ENCODE data around the gene KCNMA1.
"Not testable (repeated sequence)": the region's sequence is repeated elsewhere in the genome, so short reads cannot be mapped to it uniquely, and the experiment has no call there.

The KCNMA1 gene

DNA sequence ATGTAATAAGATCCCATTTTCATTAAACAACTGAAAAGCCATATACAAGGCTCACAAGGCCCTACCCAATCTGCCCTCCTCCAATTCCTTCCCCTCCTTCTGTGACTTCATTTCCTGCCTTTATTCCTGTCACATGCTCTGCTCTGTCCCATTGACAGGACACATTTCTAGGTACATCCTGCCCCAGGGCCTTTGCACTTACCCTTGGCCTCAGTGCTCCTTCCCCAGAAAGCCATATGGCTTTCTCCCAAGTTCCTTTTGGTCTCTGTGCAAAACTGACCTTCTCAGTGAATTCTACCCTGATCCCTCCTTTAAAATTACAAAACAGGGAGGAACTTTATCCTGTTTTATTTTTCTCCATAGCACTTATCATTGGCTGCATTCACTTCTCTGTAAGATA is 40.0 kb downstream of the KCNMA1 start:
- Mint-ChIP-seq H3K4me1 (ENCODE audit: low read depth) (no peaks in the 10 kb centered on the region), H3K27ac (no peak overlapping the region), H3K36me3 (ENCODE audit: low read depth) (no peaks in the 10 kb centered on the region), H3K27me3 (ENCODE audit: low read depth) (peaks cover 5% of the 10 kb centered on the region), H3K9me3 (no peaks in the 10 kb centered on the region), H3K4me3 (no peak overlapping the region)

DNA sequence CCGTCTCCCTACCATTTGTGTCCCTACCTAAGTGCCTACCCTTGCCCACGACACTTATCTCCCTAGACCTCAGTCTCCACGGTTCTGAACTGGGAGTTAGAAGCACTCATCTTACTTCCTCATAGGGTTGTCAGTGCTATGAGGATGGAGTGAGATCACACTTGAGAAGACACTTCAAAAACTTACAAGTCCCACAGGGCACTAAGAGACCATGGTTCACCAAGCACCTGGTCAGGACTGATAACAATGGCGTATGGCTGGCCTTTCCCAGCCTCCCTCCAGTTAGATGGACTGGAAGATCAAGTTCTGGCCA is 43.2 kb downstream of the KCNMA1 start:
- no peaks in the 10 kb centered on the region for H3K9me3 Mint-ChIP-seq
- H3K4me3 Mint-ChIP-seq: no peak overlapping the region
- H3K4me1 Mint-ChIP-seq (ENCODE audit: low read depth): no peaks in the 10 kb centered on the region
- H3K27me3 Mint-ChIP-seq (ENCODE audit: low read depth): no peaks in the 10 kb centered on the region
- H3K36me3 Mint-ChIP-seq (ENCODE audit: low read depth): no peaks in the 10 kb centered on the region
- no peak overlapping the region for H3K27ac Mint-ChIP-seq

- no peaks in the 10 kb centered on the region for H3K27me3 Mint-ChIP-seq (ENCODE audit: low read depth)
- H3K4me3 Mint-ChIP-seq: no peak overlapping the region
- H3K4me1 Mint-ChIP-seq (ENCODE audit: low read depth): no peaks in the 10 kb centered on the region
- no peaks in the 10 kb centered on the region for H3K36me3 Mint-ChIP-seq (ENCODE audit: low read depth)
- no peak overlapping the region for H3K27ac Mint-ChIP-seq
- no peaks in the 10 kb centered on the region for H3K9me3 Mint-ChIP-seq
Observed at GRCh38 chr10:77593771-77594470, 43.7 kb downstream of the KCNMA1 start.

GRCh38 chr10:77592946-77593636 is 44.5 kb downstream of the KCNMA1 start:
- Mint-ChIP-seq H3K9me3 (no peaks in the 10 kb centered on the region), H3K27ac (no peak overlapping the region), H3K36me3 (ENCODE audit: low read depth) (no peaks in the 10 kb centered on the region), H3K4me1 (ENCODE audit: low read depth) (no peaks in the 10 kb centered on the region), H3K27me3 (ENCODE audit: low read depth) (no peaks in the 10 kb centered on the region), H3K4me3 (no peak overlapping the region)

GRCh38 chr10:77592510-77592909 is 45.1 kb downstream of the KCNMA1 start:
- no peaks in the 10 kb centered on the region for H3K36me3 Mint-ChIP-seq (ENCODE audit: low read depth)
- no peaks in the 10 kb centered on the region for H3K27me3 Mint-ChIP-seq (ENCODE audit: low read depth)
- no peaks in the 10 kb centered on the region for H3K9me3 Mint-ChIP-seq
- H3K4me3 Mint-ChIP-seq: no peak overlapping the region
- H3K4me1 Mint-ChIP-seq (ENCODE audit: low read depth): no peaks in the 10 kb centered on the region
- H3K27ac Mint-ChIP-seq: no peak overlapping the region

GRCh38 chr10:77591238-77591880 is 46.2 kb downstream of the KCNMA1 start:
- no peaks in the 10 kb centered on the region for H3K4me1 Mint-ChIP-seq (ENCODE audit: low read depth)
- no peak overlapping the region for H3K4me3 Mint-ChIP-seq
- H3K27ac Mint-ChIP-seq: no peak overlapping the region
- no peaks in the 10 kb centered on the region for H3K9me3 Mint-ChIP-seq
- H3K36me3 Mint-ChIP-seq (ENCODE audit: low read depth): no peaks in the 10 kb centered on the region
- no peaks in the 10 kb centered on the region for H3K27me3 Mint-ChIP-seq (ENCODE audit: low read depth)

- H3K36me3 Mint-ChIP-seq (ENCODE audit: low read depth): no peaks in the 10 kb centered on the region
Observed at GRCh38 chr10:77590344-77591237, 47.0 kb downstream of the KCNMA1 start.

GRCh38 chr10:77589703-77590102 is 47.9 kb downstream of the KCNMA1 start:
- H3K36me3 Mint-ChIP-seq (ENCODE audit: low read depth); H3K9me3 Mint-ChIP-seq; H3K4me3 Mint-ChIP-seq; H3K27ac Mint-ChIP-seq; H3K4me1 Mint-ChIP-seq (ENCODE audit: low read depth); H3K27me3 Mint-ChIP-seq (ENCODE audit: low read depth): not testable (repeated sequence)

More at GRCh38 chr10:77590344-77591237, 47.0 kb downstream of the KCNMA1 start:
- no peaks in the 10 kb centered on the region for H3K4me1 Mint-ChIP-seq (ENCODE audit: low read depth)
- no peaks in the 10 kb centered on the region for H3K9me3 Mint-ChIP-seq
- H3K27me3 Mint-ChIP-seq (ENCODE audit: low read depth): no peaks in the 10 kb centered on the region
- H3K4me3 Mint-ChIP-seq: no peak overlapping the region
- no peak overlapping the region for H3K27ac Mint-ChIP-seq

DNA sequence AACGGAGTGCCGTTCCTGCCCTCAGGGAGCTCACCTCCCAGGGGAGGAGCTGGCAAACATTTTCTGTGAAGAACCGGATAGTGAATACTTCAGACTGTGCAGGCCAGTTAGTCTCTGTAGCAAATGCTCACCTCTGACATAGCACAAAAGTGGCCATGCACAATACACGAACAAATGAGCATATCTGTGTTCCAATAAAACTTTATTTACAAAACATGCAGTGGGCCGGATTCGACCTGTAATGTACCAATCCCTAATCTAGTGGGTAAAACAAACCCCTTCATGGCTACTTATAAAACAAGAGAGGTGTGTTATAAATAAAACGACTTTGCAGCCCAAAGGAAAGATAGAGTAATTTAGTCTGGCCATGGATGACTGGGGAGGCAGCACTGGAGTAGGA is 48.7 kb downstream of the KCNMA1 start:
- no peak overlapping the region for H3K27ac Mint-ChIP-seq
- H3K9me3 Mint-ChIP-seq: no peaks in the 10 kb centered on the region
- H3K36me3 Mint-ChIP-seq (ENCODE audit: low read depth): no peaks in the 10 kb centered on the region
- no peak overlapping the region for H3K4me3 Mint-ChIP-seq
- H3K27me3 Mint-ChIP-seq (ENCODE audit: low read depth): no peaks in the 10 kb centered on the region
- no peaks in the 10 kb centered on the region for H3K4me1 Mint-ChIP-seq (ENCODE audit: low read depth)

DNA sequence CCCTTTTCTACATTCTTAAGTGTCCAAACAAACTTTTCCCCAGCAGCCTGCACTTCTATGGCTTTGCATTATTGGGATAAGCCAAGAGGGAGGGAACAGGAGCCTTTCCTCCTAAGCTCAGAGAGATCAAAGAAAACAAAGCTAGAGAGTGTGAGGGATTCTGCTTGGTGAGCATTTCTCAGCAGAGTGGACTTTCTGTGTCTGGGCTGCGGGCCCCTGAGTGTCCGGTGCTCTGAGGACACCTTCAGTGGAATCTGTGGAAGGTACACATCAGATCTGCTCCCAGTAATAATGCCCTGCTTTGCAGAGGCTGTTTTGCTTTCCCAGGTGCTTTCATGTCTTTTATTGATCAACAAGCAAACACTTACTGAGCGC is 50.2 kb downstream of the KCNMA1 start:
- H3K36me3 Mint-ChIP-seq (ENCODE audit: low read depth): no peaks in the 10 kb centered on the region
- H3K9me3 Mint-ChIP-seq: no peaks in the 10 kb centered on the region
- no peak overlapping the region for H3K4me3 Mint-ChIP-seq
- no peaks in the 10 kb centered on the region for H3K27me3 Mint-ChIP-seq (ENCODE audit: low read depth)
- no peak overlapping the region for H3K27ac Mint-ChIP-seq
- peaks cover 4% of the 10 kb centered on the region for H3K4me1 Mint-ChIP-seq (ENCODE audit: low read depth)

DNA sequence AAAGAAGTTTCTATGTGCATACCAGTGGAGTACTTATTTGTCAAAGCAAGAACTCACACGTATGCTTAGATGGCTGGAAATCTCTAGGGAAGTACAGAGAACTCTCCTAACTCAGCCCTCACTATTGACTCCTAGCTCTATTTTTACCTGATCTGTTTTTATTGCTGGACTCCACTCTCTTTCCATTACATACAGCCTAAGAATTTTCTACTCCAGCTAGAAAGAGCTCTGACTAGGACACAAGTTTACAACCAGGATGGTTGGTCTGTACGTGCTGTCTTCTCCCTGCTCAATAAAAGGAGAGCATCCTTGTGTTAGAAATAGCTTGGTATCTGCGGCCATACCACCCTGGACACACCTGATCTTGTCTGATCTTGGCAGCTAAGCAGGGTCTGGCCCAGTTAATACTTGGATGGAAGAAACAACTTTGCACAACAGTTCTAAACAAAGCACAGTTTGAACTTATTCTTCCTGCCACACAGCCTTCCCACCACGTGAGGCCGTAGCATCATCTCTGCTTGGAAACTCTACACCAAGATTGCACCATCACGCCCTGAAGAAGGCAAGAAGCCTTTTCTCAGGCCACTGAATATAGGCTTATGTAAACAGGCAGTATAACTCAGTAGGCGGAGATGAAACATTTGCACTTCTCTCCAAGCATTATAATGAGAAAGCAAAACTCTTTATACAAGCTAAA is 50.7 kb downstream of the KCNMA1 start:
- Mint-ChIP-seq H3K27me3 (ENCODE audit: low read depth) (no peaks in the 10 kb centered on the region), H3K9me3 (no peaks in the 10 kb centered on the region), H3K4me3 (no peak overlapping the region), H3K36me3 (ENCODE audit: low read depth) (no peaks in the 10 kb centered on the region), H3K27ac (no peak overlapping the region), H3K4me1 (ENCODE audit: low read depth) (peaks cover 4% of the 10 kb centered on the region)

GRCh38 chr10:77584938-77585337 is 52.7 kb downstream of the KCNMA1 start:
- Mint-ChIP-seq H3K36me3 (ENCODE audit: low read depth) (no peaks in the 10 kb centered on the region), H3K9me3 (no peaks in the 10 kb centered on the region), H3K27me3 (ENCODE audit: low read depth) (no peaks in the 10 kb centered on the region), H3K4me1 (ENCODE audit: low read depth) (peaks cover 4% of the 10 kb centered on the region), H3K27ac (no peak overlapping the region), H3K4me3 (no peak overlapping the region)

GRCh38 chr10:77583527-77583926 is 54.1 kb downstream of the KCNMA1 start:
- no peaks in the 10 kb centered on the region for H3K36me3 Mint-ChIP-seq (ENCODE audit: low read depth)
- peaks cover 4% of the 10 kb centered on the region for H3K4me1 Mint-ChIP-seq (ENCODE audit: low read depth)
- no peaks in the 10 kb centered on the region for H3K9me3 Mint-ChIP-seq
- no peaks in the 10 kb centered on the region for H3K27me3 Mint-ChIP-seq (ENCODE audit: low read depth)
- no peak overlapping the region for H3K27ac Mint-ChIP-seq
- H3K4me3 Mint-ChIP-seq: no peak overlapping the region

DNA sequence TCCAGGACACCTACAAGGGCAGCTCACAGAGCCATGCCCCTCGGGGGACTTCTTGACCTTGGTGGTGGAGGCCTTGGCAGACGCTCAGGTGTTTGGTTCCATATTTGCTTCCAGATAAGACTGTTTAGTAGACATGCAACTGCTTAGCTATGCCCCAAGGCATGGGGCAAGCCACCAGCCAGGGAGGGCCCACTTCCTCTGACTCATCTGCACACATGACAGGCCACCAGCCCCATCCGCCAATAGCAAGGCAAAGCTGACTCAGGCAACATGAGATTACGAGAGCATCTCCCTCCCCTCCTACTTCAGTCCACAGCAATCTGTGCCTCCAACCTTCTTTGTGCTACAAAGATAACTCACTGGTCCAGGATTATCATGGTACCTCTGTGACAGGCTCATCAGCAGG is 54.9 kb downstream of the KCNMA1 start:
- peaks cover 4% of the 10 kb centered on the region for H3K4me1 Mint-ChIP-seq (ENCODE audit: low read depth)
- no peaks in the 10 kb centered on the region for H3K27me3 Mint-ChIP-seq (ENCODE audit: low read depth)
- no peaks in the 10 kb centered on the region for H3K9me3 Mint-ChIP-seq
- H3K36me3 Mint-ChIP-seq (ENCODE audit: low read depth): no peaks in the 10 kb centered on the region
- H3K4me3 Mint-ChIP-seq: no peak overlapping the region
- no peak overlapping the region for H3K27ac Mint-ChIP-seq

Measured in T-helper 1 cell treated with Interleukin-12 subunit alpha and Interleukin-12 subunit beta and Interleukin-4 antibody, amounts not matched to agents 30 μg/mL and 1 μg/mL, for 36 hours (primary cell).